GM12875 (cell line): Measurements from ENCODE around the gene GGCT.
"Not testable (repeated sequence)": the region's sequence is repeated elsewhere in the genome, so short reads cannot be mapped to it uniquely, and the experiment has no call there.

Experiments used
- H3K4me3 ChIP-seq: one replicate; pipeline ENCODE4 v1.5.1; 2011; ENCODE audit warnings: low read depth, low read length, control low read depth
- TF ChIP-seq, protein P1 (sequence below): IDR thresholded peaks from 2 replicates; pipeline ENCODE4 v1.5.1; 2011; ENCODE audit warnings: low read depth, mild to moderate bottlenecking, control low read depth, inconsistent platforms, low read length, moderate library complexity, borderline replicate concordance; ENCODE audit not compliant: insufficient read depth

GGCT gene

DNA sequence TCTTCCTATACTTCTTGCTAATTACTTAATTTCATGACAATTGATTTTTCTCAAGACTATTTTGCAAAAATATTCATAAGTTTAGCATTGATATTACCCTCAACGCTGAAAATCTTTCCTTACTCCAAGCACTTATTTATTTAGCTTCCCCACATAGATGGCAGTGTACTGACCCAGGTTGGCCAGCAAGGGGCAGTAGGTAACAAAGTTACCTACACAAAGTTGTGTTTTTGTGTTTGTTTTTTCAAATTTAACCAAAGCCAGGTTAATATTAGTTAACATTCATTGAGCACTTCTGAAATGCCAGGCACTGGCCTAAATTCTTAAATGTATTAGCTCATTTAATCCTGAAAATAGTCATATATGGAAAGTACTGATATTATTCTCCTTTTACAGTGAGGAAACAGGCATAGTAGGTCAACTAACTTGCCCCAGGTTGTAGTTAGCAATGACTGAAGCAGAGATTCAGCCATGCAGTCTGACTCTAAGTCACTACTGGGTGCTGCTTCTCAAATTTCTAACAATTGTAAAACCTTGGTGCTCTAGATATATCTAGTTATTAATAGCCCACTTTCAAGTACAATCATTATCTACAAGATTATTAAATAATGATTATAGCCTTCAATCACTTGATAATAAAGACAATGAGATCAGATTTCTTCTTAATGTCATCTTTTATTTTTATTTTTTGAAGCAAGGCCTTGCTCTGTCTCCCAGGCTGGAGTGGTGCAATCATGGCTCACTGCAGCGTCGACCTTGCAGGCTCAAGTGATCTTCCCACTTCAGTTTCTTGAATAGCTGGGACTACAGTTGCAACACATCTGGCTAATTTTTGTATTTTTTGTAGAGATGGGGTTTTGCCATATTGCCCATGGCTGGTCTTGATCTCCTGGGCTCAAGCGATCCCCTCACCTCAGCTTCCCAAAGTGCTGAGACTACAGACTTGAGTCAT, 5.8 kb upstream of the GGCT start:
- TF ChIP-seq, protein P1, sequence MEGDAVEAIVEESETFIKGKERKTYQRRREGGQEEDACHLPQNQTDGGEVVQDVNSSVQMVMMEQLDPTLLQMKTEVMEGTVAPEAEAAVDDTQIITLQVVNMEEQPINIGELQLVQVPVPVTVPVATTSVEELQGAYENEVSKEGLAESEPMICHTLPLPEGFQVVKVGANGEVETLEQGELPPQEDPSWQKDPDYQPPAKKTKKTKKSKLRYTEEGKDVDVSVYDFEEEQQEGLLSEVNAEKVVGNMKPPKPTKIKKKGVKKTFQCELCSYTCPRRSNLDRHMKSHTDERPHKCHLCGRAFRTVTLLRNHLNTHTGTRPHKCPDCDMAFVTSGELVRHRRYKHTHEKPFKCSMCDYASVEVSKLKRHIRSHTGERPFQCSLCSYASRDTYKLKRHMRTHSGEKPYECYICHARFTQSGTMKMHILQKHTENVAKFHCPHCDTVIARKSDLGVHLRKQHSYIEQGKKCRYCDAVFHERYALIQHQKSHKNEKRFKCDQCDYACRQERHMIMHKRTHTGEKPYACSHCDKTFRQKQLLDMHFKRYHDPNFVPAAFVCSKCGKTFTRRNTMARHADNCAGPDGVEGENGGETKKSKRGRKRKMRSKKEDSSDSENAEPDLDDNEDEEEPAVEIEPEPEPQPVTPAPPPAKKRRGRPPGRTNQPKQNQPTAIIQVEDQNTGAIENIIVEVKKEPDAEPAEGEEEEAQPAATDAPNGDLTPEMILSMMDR: peak; percentile 70

DNA sequence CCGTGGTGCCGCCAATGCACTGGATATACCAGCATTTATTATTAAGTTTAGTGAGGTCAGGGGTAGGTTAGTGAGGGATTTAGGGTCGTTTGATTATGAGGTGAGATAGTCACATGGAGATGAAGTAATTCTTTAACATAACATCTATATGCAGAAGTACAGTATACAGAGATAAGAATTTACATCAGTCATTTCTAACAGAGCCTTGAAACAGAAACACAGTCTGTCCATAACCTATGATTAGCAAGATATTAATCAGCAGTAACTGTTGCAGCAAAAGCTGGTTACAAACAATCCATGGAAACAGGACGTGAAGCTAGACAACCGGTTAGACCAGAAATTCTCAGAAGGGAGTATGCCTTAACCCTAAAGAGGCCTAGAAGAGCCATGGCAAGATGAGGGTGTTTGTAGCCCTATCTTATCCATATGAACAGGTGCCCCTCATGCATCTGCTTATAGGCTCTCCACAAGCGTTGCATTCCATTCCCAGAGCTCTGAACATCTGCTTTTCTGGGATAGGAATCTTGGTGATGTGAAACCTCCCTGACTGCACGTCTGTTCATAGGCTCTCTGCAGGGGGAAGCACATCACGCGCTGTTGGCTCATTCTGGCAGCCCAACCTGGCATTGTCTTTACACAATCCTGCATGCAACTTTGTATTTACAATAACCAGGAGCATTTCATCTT, 4.7 kb upstream of the GGCT start:
- not testable (repeated sequence) for H3K4me3 ChIP-seq

More for the DNA sequence above, 5.8 kb upstream of the GGCT start:
- no peak overlapping the region for H3K4me3 ChIP-seq

DNA sequence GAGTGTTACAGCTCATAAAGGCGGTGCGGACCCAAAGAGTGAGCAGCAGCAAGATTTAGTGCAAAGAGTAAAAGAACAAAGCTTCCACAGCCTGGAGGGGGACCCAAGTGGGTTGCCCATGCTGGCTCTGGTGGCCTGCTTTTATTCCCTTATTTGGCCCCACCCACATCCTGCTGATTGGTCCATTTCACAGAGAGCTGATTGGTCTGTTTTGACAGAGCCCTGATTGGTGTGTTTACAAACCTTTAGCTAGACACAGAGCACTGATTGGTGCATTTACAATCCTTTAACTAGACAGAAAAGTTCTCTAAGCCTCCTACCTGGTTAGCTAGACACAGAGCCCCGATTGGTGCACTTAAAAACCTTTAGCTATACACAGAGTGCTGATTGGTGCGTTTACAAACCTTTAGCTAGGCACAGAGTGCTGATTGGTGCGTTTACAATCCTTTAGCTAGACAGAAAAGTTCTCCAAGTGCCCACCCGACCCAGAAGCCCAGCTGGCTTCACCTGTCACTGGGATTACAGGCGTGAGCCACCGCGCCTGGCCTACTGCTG, 2.8 kb upstream of the GGCT start:
- not testable (repeated sequence) for H3K4me3 ChIP-seq

DNA sequence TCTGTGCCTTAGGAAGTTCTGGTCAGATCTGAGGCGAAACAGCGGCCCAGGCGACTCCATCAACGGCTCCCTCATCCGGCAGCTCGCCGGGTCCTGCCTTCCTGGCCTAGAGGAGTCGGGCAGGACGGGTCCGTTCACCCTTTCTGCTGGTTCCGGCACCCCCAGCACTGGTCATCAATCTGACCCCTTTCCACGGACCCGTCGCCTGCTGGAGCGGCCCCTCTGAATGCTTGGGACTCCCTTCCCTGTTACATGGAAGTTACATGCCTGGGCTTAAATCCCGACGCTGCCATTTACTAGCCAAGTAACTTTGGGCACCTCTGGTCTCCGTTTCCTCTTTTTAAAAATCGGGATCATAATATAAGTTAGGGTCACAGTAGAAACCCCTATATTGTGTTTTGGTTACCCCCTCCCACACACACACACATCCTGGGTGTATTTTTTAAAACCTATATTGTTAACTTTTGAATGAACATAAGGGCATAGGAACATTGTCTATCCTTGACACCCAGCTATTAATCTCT, 607 bp upstream of the GGCT start:
- TF ChIP-seq, protein P1: no peak
- peak overlapping the region; percentile 82 for H3K4me3 ChIP-seq

DNA sequence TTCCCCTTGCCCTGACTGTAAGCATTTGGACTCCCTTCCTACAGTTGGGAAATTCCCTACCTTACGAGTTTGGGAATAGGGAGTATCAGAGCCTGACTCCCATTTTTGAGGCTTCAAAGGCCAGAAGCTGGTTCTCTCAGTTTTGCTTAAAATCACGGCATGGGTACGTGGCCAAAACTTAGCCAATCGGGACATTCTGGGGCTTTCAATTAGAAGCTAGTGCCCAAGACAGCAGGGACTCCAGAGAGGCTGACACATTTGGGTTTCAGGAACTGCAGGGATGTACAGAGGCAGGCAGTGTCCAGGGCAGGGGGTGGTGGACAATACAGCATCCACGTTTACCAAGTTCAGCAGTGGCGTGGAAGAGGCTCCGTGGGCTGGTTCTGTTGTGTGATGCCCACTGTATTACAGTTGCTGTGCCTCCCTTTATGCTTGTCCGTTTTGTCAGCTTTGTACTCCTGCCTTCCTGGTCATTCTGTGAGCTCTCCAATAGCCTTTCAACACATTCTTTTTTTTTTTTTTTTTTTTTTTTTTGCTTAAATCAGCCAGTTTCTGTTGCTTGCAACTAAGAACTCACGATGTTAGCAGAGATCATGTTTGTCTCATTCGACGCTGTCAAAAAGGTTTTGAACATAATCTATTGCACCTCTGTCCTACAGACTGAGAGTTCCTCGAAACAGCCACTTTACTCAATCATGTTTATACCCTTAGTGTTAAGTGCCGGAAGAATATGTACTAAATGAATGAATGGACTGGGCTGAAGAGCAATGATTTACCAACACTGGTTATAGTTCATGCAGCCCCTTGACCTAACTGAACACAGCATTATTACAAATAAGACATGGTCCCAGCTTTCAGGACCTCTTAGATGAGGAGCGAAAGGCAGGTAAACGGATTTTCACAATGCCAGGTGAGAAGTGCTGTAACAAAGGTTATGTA, 1.1 kb downstream of the GGCT start:
- H3K4me3 ChIP-seq: peak overlapping the region; percentile 82
- TF ChIP-seq, protein P1: no peak

DNA sequence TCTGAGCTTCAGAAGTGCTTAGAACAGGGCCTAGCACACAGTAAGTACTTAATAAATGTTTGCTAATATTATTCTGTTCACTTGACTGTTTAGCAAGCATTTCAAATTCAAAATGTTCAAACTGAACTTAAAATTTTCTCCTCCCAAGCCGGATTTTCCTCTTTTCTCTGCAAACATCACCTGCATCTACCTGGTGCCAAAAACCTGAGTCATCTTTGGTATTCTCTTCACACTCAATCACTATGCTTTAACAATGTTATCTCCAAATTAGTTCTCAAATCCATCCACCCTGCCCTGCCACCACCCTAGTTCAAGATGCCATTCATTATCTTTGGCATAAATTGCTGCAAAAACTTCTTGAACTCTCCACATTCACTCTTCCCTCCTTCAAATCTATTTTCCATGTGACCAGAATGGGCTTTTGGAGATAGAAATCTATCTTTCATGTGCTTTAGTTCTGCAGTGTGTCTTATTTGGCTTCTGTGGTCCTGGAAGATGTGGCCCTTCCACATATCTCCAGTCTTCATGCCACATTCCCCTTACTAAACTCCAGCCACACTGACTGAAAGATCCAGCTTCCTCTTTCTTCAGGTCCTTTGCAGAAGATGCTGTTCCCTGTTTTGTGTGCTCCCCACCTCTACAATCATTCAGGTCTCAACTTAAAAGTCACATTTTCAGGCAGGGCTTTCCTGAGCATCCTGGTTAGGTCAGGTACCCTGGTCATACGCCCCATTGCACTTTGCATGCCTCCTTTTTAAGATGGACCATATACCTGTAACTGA, 2.0 kb downstream of the GGCT start:
- TF ChIP-seq, protein P1: no peak
- H3K4me3 ChIP-seq: no peak overlapping the region

DNA sequence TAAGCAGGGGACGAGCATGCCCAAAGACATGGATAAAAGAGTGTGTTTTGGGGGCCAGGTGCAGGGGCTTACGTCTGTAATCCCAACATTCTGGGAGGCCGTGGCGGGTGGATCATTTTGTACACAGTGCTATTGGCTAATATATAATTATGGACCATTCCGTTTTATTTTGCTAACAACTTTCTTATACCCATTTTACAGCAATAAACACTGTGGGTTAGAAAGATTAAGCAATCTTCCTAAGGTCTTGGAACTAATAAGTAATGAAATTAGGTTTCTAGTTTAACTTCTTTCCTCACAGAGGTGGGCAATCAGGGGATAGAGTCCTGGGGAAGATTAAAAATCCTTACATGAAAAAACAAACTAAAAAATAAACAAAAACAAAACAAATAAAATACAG, 3.4 kb downstream of the GGCT start:
- TF ChIP-seq, protein P1: no peak
- no peak overlapping the region for H3K4me3 ChIP-seq
